ENCODE results near the gene IMMP2L. TPM values are rescaled to one million over a fixed set of nuclear protein-coding genes. Genes with fewer than 3 reads are reported as not detected.

The IMMP2L gene
- total RNA-seq, 1 donor from 2014 or later: 11.2 TPM

DNA sequence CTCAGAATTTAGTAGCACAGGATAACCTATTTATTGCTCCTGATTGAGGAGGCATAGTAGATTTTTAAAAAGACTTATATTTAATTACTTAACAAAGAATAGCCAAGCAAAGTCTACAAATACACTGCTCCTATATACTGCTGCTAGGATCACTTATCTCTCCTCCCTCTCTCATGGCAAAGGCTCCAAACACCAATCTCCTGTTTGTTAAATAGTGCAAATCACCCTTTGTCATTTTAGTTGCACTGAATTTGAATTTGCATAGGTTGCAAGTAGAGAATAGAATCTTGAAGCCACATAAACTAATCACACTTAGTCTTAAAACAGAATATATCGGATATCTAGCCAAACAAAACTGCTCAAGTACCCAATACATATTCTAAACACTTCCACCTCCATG, 690.4 kb downstream of the IMMP2L start:
- no peaks in the 10 kb centered on the region for H3K9me3 Mint-ChIP-seq (ENCODE audit: unreplicated experiment)
- no peaks in the 10 kb centered on the region for H3K4me1 Mint-ChIP-seq (ENCODE audit: unreplicated experiment)

DNA sequence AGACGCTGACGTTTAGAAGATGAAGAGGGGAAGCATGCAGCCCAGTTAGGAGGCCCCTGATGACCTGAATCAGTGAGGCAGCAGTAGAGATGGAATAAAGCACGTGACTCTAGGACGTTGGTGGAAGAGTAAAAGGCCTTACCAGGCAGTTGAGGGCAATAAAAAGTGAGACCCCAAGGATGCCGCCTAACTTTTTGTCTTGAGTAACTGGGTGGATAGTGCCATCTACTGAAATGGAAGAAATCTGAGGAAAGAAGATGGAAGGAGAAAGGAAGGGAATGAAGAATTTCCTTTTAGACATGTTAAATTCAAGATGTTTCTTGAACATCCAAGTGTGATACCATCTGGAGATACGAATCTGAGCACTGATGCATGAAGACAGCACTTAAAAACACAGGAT, 691.4 kb downstream of the IMMP2L start:
- Mint-ChIP-seq H3K9me3 (ENCODE audit: unreplicated experiment) (no peaks in the 10 kb centered on the region), H3K36me3 (ENCODE audit: low read depth, unreplicated experiment) (no peaks in the 10 kb centered on the region), H3K27me3 (ENCODE audit: unreplicated experiment) (no peaks in the 10 kb centered on the region), H3K27ac (ENCODE audit: unreplicated experiment) (no peak overlapping the region), H3K4me3 (ENCODE audit: unreplicated experiment) (no peak overlapping the region), H3K4me1 (ENCODE audit: unreplicated experiment) (no peaks in the 10 kb centered on the region)
- no peak for DNase-seq (ENCODE audit: low spot score)
- TF ChIP-seq, protein P1, sequence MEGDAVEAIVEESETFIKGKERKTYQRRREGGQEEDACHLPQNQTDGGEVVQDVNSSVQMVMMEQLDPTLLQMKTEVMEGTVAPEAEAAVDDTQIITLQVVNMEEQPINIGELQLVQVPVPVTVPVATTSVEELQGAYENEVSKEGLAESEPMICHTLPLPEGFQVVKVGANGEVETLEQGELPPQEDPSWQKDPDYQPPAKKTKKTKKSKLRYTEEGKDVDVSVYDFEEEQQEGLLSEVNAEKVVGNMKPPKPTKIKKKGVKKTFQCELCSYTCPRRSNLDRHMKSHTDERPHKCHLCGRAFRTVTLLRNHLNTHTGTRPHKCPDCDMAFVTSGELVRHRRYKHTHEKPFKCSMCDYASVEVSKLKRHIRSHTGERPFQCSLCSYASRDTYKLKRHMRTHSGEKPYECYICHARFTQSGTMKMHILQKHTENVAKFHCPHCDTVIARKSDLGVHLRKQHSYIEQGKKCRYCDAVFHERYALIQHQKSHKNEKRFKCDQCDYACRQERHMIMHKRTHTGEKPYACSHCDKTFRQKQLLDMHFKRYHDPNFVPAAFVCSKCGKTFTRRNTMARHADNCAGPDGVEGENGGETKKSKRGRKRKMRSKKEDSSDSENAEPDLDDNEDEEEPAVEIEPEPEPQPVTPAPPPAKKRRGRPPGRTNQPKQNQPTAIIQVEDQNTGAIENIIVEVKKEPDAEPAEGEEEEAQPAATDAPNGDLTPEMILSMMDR (IDR thresholded peaks at IDR 0.05; ENCODE audit: unreplicated experiment): no peak

More for the DNA sequence above, 690.4 kb downstream of the IMMP2L start:
- Mint-ChIP-seq H3K27ac (ENCODE audit: unreplicated experiment) (no peak overlapping the region), H3K36me3 (ENCODE audit: low read depth, unreplicated experiment) (no peaks in the 10 kb centered on the region), H3K4me3 (ENCODE audit: unreplicated experiment) (no peak overlapping the region), H3K27me3 (ENCODE audit: unreplicated experiment) (no peaks in the 10 kb centered on the region)
- no peak for DNase-seq (ENCODE audit: low spot score)
- TF ChIP-seq, protein P1 (IDR thresholded peaks at IDR 0.05; ENCODE audit: unreplicated experiment): no peak

DNA sequence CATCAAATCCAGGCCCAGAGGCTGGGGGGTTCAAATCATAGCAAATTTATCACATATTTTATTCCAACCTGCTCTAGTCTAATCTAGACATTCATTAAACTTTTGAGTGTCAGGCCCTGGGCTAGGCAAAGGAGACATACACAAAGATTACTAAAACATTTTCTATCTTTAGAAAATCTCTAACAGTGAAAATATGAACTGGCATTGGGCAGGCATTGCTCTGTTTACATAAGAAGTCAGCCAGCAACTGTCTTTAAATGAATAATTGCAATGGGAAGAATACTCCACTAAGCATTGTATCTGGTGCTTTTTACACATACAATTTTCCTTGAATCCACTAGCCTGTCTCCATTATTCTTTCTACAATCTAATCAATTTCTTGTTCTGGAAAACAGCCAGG, 693.8 kb downstream of the IMMP2L start:
- Mint-ChIP-seq H3K4me1 (ENCODE audit: unreplicated experiment) (peaks cover 5% of the 10 kb centered on the region), H3K27ac (ENCODE audit: unreplicated experiment) (no peak overlapping the region), H3K27me3 (ENCODE audit: unreplicated experiment) (no peaks in the 10 kb centered on the region), H3K4me3 (ENCODE audit: unreplicated experiment) (no peak overlapping the region), H3K36me3 (ENCODE audit: low read depth, unreplicated experiment) (no peaks in the 10 kb centered on the region), H3K9me3 (ENCODE audit: unreplicated experiment) (no peaks in the 10 kb centered on the region)
- TF ChIP-seq, protein P1 (IDR thresholded peaks at IDR 0.05; ENCODE audit: unreplicated experiment): no peak
- no peak for DNase-seq (ENCODE audit: low spot score)

DNA sequence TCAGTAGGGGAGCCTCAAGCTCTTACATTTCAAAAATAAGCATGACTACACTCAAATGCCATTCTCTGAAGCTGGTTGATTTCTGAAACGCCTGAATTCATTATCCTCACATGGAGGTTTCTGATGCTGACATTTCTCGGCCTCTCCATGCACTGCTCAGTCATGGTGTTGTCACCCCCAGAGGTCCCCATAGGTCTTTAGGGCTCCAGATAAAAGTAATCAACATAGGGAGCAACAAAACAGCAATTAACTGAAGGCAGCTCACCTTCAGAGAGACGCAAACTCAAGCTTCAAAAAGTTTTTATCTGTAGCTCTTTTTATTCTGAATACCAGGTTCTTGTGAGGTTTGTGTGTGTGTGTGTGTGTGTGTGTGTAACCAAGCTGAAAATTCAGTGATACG, 694.5 kb downstream of the IMMP2L start:
- DNase-seq (ENCODE audit: low spot score): no peak
- TF ChIP-seq, protein P1 (IDR thresholded peaks at IDR 0.05; ENCODE audit: unreplicated experiment): no peak
- Mint-ChIP-seq H3K9me3 (ENCODE audit: unreplicated experiment) (no peaks in the 10 kb centered on the region), H3K27me3 (ENCODE audit: unreplicated experiment) (no peaks in the 10 kb centered on the region), H3K36me3 (ENCODE audit: low read depth, unreplicated experiment) (no peaks in the 10 kb centered on the region), H3K4me3 (ENCODE audit: unreplicated experiment) (no peak overlapping the region), H3K4me1 (ENCODE audit: unreplicated experiment) (peaks cover 5% of the 10 kb centered on the region), H3K27ac (ENCODE audit: unreplicated experiment) (no peak overlapping the region)

DNA sequence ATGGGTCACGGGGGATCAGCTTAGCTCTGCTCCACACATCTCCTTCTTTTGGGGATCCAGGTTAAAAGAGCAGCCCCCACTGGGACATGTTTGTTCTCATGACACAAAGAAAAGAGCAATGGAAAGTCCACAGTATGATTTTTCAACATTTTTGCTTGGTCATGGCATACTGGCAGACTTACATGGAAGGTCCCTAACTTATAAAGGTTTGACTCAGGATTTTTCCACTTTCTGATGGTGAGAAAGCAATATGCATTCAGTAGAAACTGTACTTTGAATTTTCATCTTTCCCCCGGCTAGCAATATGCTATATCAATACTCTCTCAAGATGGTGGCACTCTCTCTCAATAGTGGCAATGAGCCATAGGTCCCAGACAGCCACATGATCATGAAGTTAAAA, 699.0 kb downstream of the IMMP2L start:
- no peak for DNase-seq (ENCODE audit: low spot score)
- no peaks in the 10 kb centered on the region for H3K27me3 Mint-ChIP-seq (ENCODE audit: unreplicated experiment)
- TF ChIP-seq, protein P1 (IDR thresholded peaks at IDR 0.05; ENCODE audit: unreplicated experiment): no peak
- no peak overlapping the region for H3K27ac Mint-ChIP-seq (ENCODE audit: unreplicated experiment)
- peaks cover 5% of the 10 kb centered on the region for H3K4me1 Mint-ChIP-seq (ENCODE audit: unreplicated experiment)
- no peak overlapping the region for H3K4me3 Mint-ChIP-seq (ENCODE audit: unreplicated experiment)
- H3K36me3 Mint-ChIP-seq (ENCODE audit: low read depth, unreplicated experiment): no peaks in the 10 kb centered on the region
- H3K9me3 Mint-ChIP-seq (ENCODE audit: unreplicated experiment): no peaks in the 10 kb centered on the region
